ENCODE results near the gene SIDT2.
"Not testable (repeated sequence)": the region's sequence is repeated elsewhere in the genome, so short reads cannot be mapped to it uniquely, and the experiment has no call there.

The SIDT2 gene

GRCh38 chr11:117204283-117205080, 25.9 kb downstream of the SIDT2 start:
- DNase-seq (ENCODE audit: low read depth), result no peak

- no peak for DNase-seq (ENCODE audit: low read depth)
These were observed 26.8 kb downstream of the SIDT2 start for GRCh38 chr11:117205211-117205818.

GRCh38 chr11:117206111-117206510, 27.6 kb downstream of the SIDT2 start:
- not testable (repeated sequence) for DNase-seq (ENCODE audit: low read depth)

- not testable (repeated sequence) for DNase-seq (ENCODE audit: low read depth)
These were observed 28.3 kb downstream of the SIDT2 start for GRCh38 chr11:117206859-117207258.

GRCh38 chr11:117207481-117207880, 28.9 kb downstream of the SIDT2 start:
- DNase-seq (ENCODE audit: low read depth), result not testable (repeated sequence)

GRCh38 chr11:117208710-117209109, 30.2 kb downstream of the SIDT2 start:
- not testable (repeated sequence) for DNase-seq (ENCODE audit: low read depth)

GRCh38 chr11:117209351-117210125, 31.0 kb downstream of the SIDT2 start:
- DNase-seq (ENCODE audit: low read depth), result not testable (repeated sequence)

GRCh38 chr11:117210620-117211019, 32.1 kb downstream of the SIDT2 start:
- no peak for DNase-seq (ENCODE audit: low read depth)

GRCh38 chr11:117212697-117213355, 34.3 kb downstream of the SIDT2 start:
- no peak for DNase-seq (ENCODE audit: low read depth)

GRCh38 chr11:117214404-117215110, 36.0 kb downstream of the SIDT2 start:
- DNase-seq (ENCODE audit: low read depth), result no peak

GRCh38 chr11:117217141-117218084, 38.9 kb downstream of the SIDT2 start:
- DNase-seq (ENCODE audit: low read depth), result no peak

GRCh38 chr11:117218133-117218915, 39.8 kb downstream of the SIDT2 start:
- DNase-seq (ENCODE audit: low read depth), result no peak

GRCh38 chr11:117219001-117219400, 40.5 kb downstream of the SIDT2 start:
- DNase-seq (ENCODE audit: low read depth), result no peak

GRCh38 chr11:117219455-117219854, 40.9 kb downstream of the SIDT2 start:
- DNase-seq (ENCODE audit: low read depth), result no peak

- DNase-seq (ENCODE audit: low read depth), result no peak
These were observed 41.5 kb downstream of the SIDT2 start for GRCh38 chr11:117219995-117220394.

GRCh38 chr11:117220568-117220967, 42.0 kb downstream of the SIDT2 start:
- no peak for DNase-seq (ENCODE audit: low read depth)

- no peak for DNase-seq (ENCODE audit: low read depth)
These were observed 42.6 kb downstream of the SIDT2 start for GRCh38 chr11:117220999-117221774.

GRCh38 chr11:117221775-117222517, 43.4 kb downstream of the SIDT2 start:
- DNase-seq (ENCODE audit: low read depth), result no peak

Data from stimulated activated CD8-positive, alpha-beta memory T cell treated with anti-CD3 and anti-CD28 coated beads, Interleukin-15, amount 100 ng/mL, for 24 hours (primary cell).